ENCODE measurements around the gene PIH1D2. TPM values are rescaled to one million over a fixed set of nuclear protein-coding genes. Genes with fewer than 3 reads are reported as not detected.

Gene PIH1D2
- total and polyA plus RNA-seq, 2 of the 8 experiments (the other 6 are each of a cell fraction or from before 2014, with no cell fraction given), result 0.53 to 0.73 TPM

- TF ChIP-seq SIN3A (conservative IDR thresholded peaks at IDR 0.05 in 1 of 2, IDR thresholded peaks at IDR 0.05 in 1 of 2; ENCODE audit: low read depth in 1 of 2, low read length in 2 of 2) (no peak), TEAD4 (IDR thresholded peaks at IDR 0.05; ENCODE audit: low read depth, low read length) (no peak), TBP (IDR thresholded peaks at IDR 0.05; ENCODE audit: low read depth, low read length) (no peak), SRF (IDR thresholded peaks at IDR 0.05; ENCODE audit: low read depth, low read length) (no peak), NRF1 (IDR thresholded peaks at IDR 0.05; ENCODE audit: low read depth, low read length) (no peak), NANOG (IDR thresholded peaks at IDR 0.05; ENCODE audit: insufficient read depth, low read depth, low read length, poor library complexity, severe bottlenecking) (no peak)
Observed at GRCh38 chr11:112118176-112118575, 44.4 kb upstream of the PIH1D2 start (continued).

Data from H1 (cell line).